Measurements from ENCODE around the gene VTA1.

VTA1 gene

DNA sequence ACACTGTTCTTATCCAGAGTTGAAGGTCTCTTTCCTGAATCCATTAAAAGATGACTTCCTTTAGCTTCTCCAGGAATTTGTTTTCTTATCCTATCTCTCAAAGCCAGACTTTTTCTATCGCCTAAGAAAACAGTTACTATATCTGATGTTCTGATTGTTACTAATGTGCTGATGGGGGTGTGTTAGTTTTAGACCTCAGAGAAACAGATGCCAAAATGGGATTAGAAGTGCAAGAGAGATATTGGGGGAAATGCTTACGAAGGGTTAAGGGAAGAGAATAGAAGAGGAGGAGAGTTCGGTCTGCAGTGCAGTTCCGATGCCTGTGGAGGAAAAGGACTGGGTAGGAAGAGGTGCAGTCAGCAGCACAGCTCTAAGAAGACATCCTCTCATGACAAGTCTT, 119.0 kb downstream of the VTA1 start:
- DNase-seq, result no peak

DNA sequence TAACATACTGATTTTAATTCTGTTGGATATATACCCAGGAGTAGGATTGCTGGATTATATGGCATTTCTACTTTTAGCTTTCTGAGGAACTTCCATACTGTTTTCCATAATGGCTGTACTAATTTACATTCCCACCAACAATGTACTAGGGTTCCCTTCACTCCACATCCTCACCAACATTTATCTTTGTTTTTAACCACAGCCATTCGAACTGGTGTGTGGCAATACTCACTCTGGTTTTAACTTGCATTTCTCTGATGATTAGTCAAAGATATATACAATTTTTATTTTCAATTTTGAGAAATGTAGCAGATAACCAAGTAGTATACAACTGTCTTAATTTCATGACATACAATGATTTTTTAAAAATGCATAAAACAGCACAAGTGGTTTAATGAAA, 124.4 kb downstream of the VTA1 start:
- DNase-seq, result no peak

Measured in hypothalamus (tissue), 51 donors.